ENCODE data around the gene ANAPC10. TPM values are rescaled to one million over a fixed set of nuclear protein-coding genes. Genes with fewer than 3 reads are reported as not detected.

ANAPC10 gene
- total RNA-seq, 4 donors from 2014 or later: 22.3 to 66.6 (median 31.1) TPM

DNA sequence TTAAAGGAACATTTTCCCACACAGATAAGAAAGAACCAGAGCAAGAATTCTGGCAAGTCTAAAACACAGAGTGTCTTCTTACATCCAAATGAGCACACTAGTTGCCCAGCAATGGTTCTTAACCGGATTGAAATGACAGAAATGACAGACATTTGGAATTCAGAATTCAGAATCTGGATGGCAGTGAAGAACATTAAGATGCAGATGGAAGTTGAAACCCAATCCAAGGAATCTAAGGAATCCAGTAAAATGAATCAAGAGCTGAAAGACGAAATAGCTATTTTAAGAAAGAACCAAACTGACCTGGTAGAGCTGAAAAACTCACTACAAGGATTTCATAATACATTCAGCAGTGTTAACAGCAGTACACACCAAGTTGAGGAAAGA is 21.5 kb downstream of the ANAPC10 start:
- no peak for ATAC-seq

DNA sequence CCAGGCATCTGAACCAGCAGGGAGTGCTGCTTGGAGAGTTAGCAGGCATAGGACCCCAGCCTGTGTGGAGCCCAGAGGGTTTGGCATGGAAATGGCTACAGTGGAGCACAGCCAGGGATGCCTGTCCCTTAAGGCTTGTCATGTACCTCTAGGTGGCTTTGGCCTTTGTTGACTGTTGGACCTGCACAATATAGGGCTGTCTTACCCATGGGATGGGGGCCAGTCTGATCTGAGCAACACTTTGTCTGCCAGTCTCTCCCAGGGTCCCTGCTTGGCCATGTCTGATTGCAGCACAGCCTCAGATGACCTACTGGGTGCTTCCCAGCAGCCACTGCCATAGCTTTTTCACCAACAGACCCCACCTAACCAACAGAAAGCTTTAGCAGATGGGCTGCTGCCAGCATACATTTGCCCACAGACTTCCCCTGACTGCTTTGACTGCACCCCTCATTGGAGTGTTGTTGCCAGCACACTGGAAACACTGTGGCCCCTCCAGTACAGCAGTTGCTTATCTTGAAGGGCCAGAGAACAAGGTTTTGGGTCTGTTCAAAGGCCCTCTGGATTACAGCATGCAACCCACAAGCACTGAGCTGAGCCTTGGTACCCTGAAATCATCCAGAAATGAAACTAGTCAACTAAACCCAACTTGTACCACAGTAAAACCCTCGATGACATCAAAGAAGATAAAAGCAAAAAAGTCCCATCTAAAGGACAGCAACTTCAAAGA is 22.1 kb downstream of the ANAPC10 start:
- WGBS, 2 donors (ENCODE audit: low coverage in 1 of 2): 100% methylated on average over 1 of the region's 1 CpG; no CpG with 5 or more reads in 1 of the 2 donors
- TF ChIP-seq EP300 (IDR thresholded peaks at IDR 0.05) (no peak), POLR2A (IDR thresholded peaks at IDR 0.05) (no peak), POLR2AphosphoS5 (IDR thresholded peaks at IDR 0.05) (no peak)
- TF ChIP-seq, protein P1, sequence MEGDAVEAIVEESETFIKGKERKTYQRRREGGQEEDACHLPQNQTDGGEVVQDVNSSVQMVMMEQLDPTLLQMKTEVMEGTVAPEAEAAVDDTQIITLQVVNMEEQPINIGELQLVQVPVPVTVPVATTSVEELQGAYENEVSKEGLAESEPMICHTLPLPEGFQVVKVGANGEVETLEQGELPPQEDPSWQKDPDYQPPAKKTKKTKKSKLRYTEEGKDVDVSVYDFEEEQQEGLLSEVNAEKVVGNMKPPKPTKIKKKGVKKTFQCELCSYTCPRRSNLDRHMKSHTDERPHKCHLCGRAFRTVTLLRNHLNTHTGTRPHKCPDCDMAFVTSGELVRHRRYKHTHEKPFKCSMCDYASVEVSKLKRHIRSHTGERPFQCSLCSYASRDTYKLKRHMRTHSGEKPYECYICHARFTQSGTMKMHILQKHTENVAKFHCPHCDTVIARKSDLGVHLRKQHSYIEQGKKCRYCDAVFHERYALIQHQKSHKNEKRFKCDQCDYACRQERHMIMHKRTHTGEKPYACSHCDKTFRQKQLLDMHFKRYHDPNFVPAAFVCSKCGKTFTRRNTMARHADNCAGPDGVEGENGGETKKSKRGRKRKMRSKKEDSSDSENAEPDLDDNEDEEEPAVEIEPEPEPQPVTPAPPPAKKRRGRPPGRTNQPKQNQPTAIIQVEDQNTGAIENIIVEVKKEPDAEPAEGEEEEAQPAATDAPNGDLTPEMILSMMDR (IDR thresholded peaks at IDR 0.05): no peak
- ATAC-seq: no peak

More for the DNA sequence above, 21.5 kb downstream of the ANAPC10 start:
- Histone ChIP-seq H3K9me3 (no peaks in the 10 kb centered on the region), H3K27me3 (no peaks in the 10 kb centered on the region), H3K4me1 (no peaks in the 10 kb centered on the region), H3K27ac (no peak overlapping the region), H3K4me3 (no peak overlapping the region), H3K36me3 (peaks cover 0 to 57% of the 10 kb centered on the region in 2 donors)
- TF ChIP-seq, protein P1 (IDR thresholded peaks at IDR 0.05): no peak
- TF ChIP-seq POLR2AphosphoS5 (IDR thresholded peaks at IDR 0.05) (no peak), POLR2A (IDR thresholded peaks at IDR 0.05) (no peak), EP300 (IDR thresholded peaks at IDR 0.05) (no peak)
- 92 to 100% methylated on average over 1 to 2 of the region's 2 CpGs for WGBS, 2 donors (ENCODE audit: low coverage in 1 of 2)

GRCh38 chr4:145071560-145071959 is 26.4 kb downstream of the ANAPC10 start:
- H3K27me3 ChIP-seq: no peaks in the 10 kb centered on the region
- H3K27ac ChIP-seq: no peak overlapping the region
- H3K9me3 ChIP-seq: no peaks in the 10 kb centered on the region
- H3K36me3 ChIP-seq: peaks cover 0 to 13% of the 10 kb centered on the region in 2 donors
- peaks cover 0 to 1% (median 0%) of the 10 kb centered on the region in 3 donors for H3K4me1 ChIP-seq
- no peak overlapping the region for H3K4me3 ChIP-seq
- TF ChIP-seq EP300 (IDR thresholded peaks at IDR 0.05) (no peak), POLR2AphosphoS5 (IDR thresholded peaks at IDR 0.05) (no peak), POLR2A (IDR thresholded peaks at IDR 0.05) (no peak)
- TF ChIP-seq, protein P1 (IDR thresholded peaks at IDR 0.05): no peak
- no peak for ATAC-seq
- WGBS, 2 donors (ENCODE audit: low coverage in 1 of 2): 96 to 97% methylated on average over 2 of the region's 2 CpGs

More for the DNA sequence above, 22.1 kb downstream of the ANAPC10 start:
- Histone ChIP-seq H3K27me3 (no peaks in the 10 kb centered on the region), H3K27ac (no peak overlapping the region), H3K9me3 (no peaks in the 10 kb centered on the region), H3K4me3 (no peak overlapping the region), H3K4me1 (no peaks in the 10 kb centered on the region), H3K36me3 (peaks cover 0 to 52% of the 10 kb centered on the region in 2 donors)

GRCh38 chr4:145069361-145069760 is 28.6 kb downstream of the ANAPC10 start:
- no peak for ATAC-seq

DNA sequence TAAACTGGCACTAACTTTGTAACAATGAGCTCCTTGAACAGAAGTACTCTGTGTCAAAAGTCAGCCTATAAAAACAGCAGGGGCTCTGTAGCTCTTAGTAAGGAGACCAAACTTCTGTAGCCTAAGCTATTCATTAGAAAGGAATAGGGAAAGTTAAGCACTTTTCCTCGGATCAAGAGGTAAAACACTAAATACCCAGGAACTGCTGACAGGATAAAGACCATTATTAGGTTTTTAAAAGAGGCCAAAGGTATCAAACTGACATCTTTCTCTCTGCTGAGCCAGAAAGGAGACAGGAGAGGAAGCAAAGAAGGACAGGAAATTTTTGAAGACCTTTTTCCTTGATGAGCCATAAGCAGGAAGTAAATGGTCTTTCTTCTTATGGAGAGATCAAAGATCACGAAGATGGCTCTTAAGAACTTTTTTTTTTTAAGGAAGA is 31.9 kb downstream of the ANAPC10 start:
- H3K4me3 ChIP-seq: no peak overlapping the region
- H3K27me3 ChIP-seq: no peaks in the 10 kb centered on the region
- WGBS, 2 donors (ENCODE audit: low coverage in 1 of 2): 50 to 57% methylated on average over 2 of the region's 2 CpGs
- H3K27ac ChIP-seq: no peak overlapping the region
- no peak for TF ChIP-seq POLR2A (IDR thresholded peaks at IDR 0.05)
- no peaks in the 10 kb centered on the region for H3K9me3 ChIP-seq
- H3K4me1 ChIP-seq: peaks cover 0 to 19% (median 0%) of the 10 kb centered on the region in 3 donors
- peaks cover 0 to 4% of the 10 kb centered on the region in 2 donors for H3K36me3 ChIP-seq
- ATAC-seq: no peak

More at GRCh38 chr4:145069361-145069760, 28.6 kb downstream of the ANAPC10 start:
- Histone ChIP-seq H3K36me3 (no peaks in the 10 kb centered on the region), H3K27ac (no peak overlapping the region), H3K9me3 (no peaks in the 10 kb centered on the region), H3K4me3 (no peak overlapping the region), H3K4me1 (peaks cover 0 to 19% (median 0%) of the 10 kb centered on the region in 3 donors), H3K27me3 (no peaks in the 10 kb centered on the region)
- TF ChIP-seq POLR2AphosphoS5 (IDR thresholded peaks at IDR 0.05): no peak
- no peak for TF ChIP-seq POLR2A (IDR thresholded peaks at IDR 0.05)
- no peak for TF ChIP-seq EP300 (IDR thresholded peaks at IDR 0.05)
- 75 to 76% methylated on average over 3 of the region's 3 CpGs for WGBS, 2 donors (ENCODE audit: low coverage in 1 of 2)

Measured in gastroesophageal sphincter (tissue), 4 donors.